Lower lobe of right lung (tissue), 2 donors: Measurements from ENCODE around the gene MAFG. TPM values are rescaled to one million over a fixed set of nuclear protein-coding genes. Genes with fewer than 3 reads are reported as not detected.

Experiments used
- ATAC-seq, 2 donors: fragments of 200-7000 bp; cut with Tn5 transposase; one replicate each; pipeline ENCODE4 v1.9.1; 2020 to 2022; ENCODE audit warnings: mild to moderate bottlenecking in 2 of 2, moderate library complexity in 2 of 2
- DNase-seq: peaks from one replicate; pipeline ENCODE4 v3.0.0-alpha.2; 2020
- H3K27ac ChIP-seq: fragments of 200-600 bp; one replicate; pipeline ENCODE4 v1.8.0; 2022
- H3K27me3 ChIP-seq: fragments of 200-600 bp; one replicate; pipeline ENCODE4 v1.8.0; 2022; ENCODE audit warnings: low read depth
- H3K36me3 ChIP-seq: fragments of 200-600 bp; one replicate; pipeline ENCODE4 v1.8.0; 2022; ENCODE audit warnings: mild to moderate bottlenecking
- H3K4me1 ChIP-seq: fragments of 200-600 bp; one replicate; pipeline ENCODE4 v1.8.0; 2022
- H3K4me3 ChIP-seq: fragments of 200-600 bp; one replicate; pipeline ENCODE4 v1.8.0; 2022; ENCODE audit warnings: mild to moderate bottlenecking
- H3K9me3 ChIP-seq: fragments of 200-600 bp; one replicate; pipeline ENCODE4 v1.8.0; 2022
- intact Hi-C: fragments of 100-400 bp; cut with DNase I; formaldehyde crosslinking; loops from one replicate; pipeline ENCODE4 v1.11.0; 2022
- total RNA-seq: library from RNA; stranded (reverse); fragmentation: NEBNext Ultra II Directional; extraction: Animal tissue kit (Norgen Biotek cat#: 25700); gene quantifications from one replicate; pipeline ENCODE4 v1.2.1, GENCODE V29; 2021
- TF ChIP-seq, protein P1 (sequence below): fragments of 200-600 bp; IDR thresholded peaks from one replicate; pipeline ENCODE4 v1.8.0; 2022; ENCODE audit warnings: antibody characterized with exemption, mild to moderate bottlenecking
- donor health status: DM: no; HTN: yes; CAD: no; lungs with severe emphysema.

MAFG gene
- total RNA-seq, 1 donor from 2014 or later = 30.7 TPM

DNA sequence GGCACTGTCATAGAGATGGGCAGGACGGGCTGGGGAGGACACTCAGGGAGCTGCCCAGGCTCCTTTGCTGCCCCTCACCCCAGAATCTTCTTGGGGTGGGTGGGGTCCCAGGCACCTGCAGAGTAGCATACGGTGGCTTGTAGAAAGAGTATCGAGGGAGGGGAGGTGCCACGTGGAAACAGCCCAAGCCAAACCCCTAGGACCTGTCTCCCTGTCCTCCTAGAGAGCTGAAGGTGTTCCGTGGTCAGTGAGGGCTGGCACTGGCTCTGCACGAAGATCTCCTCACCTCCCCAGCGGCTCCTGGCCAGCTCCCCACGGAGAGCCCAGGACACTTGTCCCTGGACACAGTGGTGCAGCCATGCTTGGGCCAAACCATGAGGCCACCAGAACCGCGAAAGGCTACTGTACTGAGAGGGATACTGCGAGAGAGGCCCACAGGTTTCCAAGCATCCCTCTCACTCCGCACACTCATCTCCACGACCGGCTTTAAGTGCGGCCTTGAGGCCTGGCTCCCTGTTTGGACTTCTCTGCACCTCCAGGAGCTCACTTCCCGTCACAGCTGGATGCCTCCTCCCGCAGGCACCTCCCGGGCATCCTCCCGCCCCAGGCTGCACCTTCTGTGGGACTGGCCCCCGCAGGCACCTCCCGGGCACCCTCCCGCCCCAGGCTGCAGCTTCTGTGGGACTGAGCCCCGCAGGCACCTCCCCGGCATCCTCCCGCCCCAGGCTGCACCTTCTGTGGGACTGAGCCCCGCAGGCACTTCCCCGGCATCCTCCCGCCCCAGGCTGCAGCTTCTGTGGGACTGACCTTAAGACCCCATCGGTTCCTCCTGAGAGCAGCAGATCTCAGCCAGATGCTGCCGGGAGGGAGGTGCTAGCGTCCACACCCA is 2.0 kb upstream of the MAFG start:
- H3K36me3 ChIP-seq = no peaks in the 10 kb centered on the region
- TF ChIP-seq, protein P1, sequence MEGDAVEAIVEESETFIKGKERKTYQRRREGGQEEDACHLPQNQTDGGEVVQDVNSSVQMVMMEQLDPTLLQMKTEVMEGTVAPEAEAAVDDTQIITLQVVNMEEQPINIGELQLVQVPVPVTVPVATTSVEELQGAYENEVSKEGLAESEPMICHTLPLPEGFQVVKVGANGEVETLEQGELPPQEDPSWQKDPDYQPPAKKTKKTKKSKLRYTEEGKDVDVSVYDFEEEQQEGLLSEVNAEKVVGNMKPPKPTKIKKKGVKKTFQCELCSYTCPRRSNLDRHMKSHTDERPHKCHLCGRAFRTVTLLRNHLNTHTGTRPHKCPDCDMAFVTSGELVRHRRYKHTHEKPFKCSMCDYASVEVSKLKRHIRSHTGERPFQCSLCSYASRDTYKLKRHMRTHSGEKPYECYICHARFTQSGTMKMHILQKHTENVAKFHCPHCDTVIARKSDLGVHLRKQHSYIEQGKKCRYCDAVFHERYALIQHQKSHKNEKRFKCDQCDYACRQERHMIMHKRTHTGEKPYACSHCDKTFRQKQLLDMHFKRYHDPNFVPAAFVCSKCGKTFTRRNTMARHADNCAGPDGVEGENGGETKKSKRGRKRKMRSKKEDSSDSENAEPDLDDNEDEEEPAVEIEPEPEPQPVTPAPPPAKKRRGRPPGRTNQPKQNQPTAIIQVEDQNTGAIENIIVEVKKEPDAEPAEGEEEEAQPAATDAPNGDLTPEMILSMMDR = no peak
- H3K4me3 ChIP-seq = no peak overlapping the region
- no peak for ATAC-seq
- peaks cover 29% of the 10 kb centered on the region for H3K4me1 ChIP-seq
- no peaks in the 10 kb centered on the region for H3K9me3 ChIP-seq
- intact Hi-C loops = no loop called here
- H3K27me3 ChIP-seq = peaks cover 13% of the 10 kb centered on the region
- no peak overlapping the region for H3K27ac ChIP-seq
- DNase-seq = no peak

DNA sequence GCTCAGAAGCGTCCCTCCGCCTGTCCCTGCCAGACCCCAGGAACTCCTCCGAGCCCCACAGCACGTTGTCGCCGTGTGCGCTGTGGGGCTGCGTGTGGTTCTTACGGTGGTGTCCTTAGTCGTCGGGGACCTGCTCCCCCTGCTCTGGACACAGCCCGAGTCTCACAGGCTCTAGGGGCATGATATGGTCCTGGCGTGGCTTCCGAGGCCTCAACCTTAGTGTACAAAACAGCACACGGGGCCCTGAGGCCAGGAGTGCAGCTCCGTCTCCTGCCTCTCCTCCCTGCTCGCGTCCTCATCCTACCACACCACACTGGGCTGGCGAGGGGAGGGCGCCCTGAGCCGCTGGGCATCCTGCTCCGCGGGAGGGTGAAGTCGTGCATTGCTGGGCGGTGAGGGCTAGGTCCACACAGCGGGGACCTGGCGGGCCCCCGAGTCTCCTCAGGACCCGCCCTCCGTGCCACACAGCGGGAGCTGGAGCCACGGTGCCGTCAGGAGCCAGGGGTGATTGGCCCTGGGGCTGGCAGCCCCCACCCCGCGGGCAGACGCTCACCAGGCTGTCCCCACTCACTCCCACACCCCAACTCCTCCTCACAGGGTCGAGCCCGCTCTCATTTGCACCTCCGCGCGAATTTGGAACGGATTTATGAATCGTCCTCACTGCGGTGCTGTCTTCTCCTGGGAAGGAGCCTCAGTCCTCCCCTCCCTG is 1.2 kb upstream of the MAFG start:
- intact Hi-C loops = no loop called here
- Histone ChIP-seq H3K36me3 (no peaks in the 10 kb centered on the region), H3K27me3 (peaks cover 13% of the 10 kb centered on the region), H3K4me3 (peak overlapping the region; percentile 94), H3K27ac (peak overlapping the region; percentile 56), H3K4me1 (peaks cover 37% of the 10 kb centered on the region), H3K9me3 (no peaks in the 10 kb centered on the region)
- no peak for DNase-seq
- TF ChIP-seq, protein P1 = no peak
- peak in 1 of 2 donors; percentile 0 for ATAC-seq

DNA sequence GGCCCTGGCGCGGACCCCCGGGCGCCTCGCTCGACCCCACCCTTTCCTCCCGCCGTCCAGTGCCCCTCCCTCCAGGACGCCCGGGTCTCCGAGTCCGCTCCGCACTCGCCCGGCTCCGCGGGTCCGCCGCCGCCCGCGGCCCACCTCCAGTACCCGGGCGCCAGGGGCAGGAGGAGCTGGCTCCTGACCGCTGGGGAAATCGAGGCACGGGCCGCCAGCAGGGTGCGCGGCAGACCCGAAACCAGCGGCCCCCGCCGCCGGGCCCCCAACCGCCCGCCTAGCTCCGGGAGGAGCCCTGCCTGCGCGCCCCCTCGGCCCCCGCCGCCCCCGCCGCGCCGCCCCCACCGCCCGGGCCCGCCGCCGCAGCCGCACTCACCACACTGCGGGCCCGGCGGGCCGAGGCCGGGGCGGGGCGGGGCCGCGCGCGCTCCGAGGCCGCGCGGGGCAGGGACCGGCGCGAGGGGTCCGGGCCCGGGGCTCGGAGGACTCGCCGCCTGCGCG is 333 bp downstream of the MAFG start:
- ATAC-seq (no peak), DNase-seq (no peak)
- H3K4me3 ChIP-seq = peak overlapping the region; percentile 94
- TF ChIP-seq, protein P1 = no peak
- H3K9me3 ChIP-seq = no peaks in the 10 kb centered on the region
- H3K27ac ChIP-seq = peak overlapping the region; percentile 93
- peaks cover 8% of the 10 kb centered on the region for H3K36me3 ChIP-seq
- intact Hi-C loops = no loop called here
- H3K4me1 ChIP-seq = peaks cover 51% of the 10 kb centered on the region
- H3K27me3 ChIP-seq = peaks cover 13% of the 10 kb centered on the region

DNA sequence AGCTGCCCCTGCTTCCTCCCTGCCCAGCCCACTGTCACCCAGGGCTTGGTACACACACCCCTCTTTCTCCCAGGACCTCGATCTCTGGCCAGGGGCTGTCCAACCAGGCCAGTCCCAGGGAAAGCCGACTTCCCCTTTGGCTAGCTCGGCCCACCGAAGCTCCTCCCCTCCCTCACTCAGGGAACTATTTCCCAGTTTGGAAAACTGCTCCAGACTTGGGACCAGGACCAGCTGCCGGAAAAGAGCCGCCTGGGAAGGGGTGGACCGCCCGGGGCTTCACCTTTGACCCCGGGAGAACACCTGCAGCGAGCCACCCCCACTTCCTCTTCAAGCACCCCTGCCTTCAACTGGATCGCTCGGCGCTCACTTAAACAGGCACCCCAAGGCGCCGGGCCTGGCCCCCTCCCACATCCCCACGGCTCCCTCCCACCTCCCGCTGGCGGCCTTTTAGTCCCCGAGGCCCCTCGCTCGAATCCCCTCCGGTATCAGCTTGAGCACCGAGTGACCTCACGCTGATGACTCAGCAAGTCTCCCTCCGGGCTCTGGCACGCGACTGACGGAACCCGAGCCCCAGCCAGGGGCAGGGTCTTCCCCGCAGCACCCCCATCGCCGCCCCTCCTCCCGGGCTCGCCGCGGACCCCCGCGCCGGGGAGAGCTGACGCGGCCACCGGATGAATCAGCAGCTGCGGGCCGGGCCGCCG is 934 bp downstream of the MAFG start:
- H3K36me3 ChIP-seq = peaks cover 14% of the 10 kb centered on the region
- H3K4me1 ChIP-seq = peaks cover 57% of the 10 kb centered on the region
- no peaks in the 10 kb centered on the region for H3K9me3 ChIP-seq
- intact Hi-C loops = no loop called here
- peak; percentile 85 for DNase-seq
- peaks cover 13% of the 10 kb centered on the region for H3K27me3 ChIP-seq
- TF ChIP-seq, protein P1 = no peak
- peak overlapping the region; percentile 93 for H3K27ac ChIP-seq
- H3K4me3 ChIP-seq = peak overlapping the region; percentile 94
- peak; percentile 65 to 66 for ATAC-seq

DNA sequence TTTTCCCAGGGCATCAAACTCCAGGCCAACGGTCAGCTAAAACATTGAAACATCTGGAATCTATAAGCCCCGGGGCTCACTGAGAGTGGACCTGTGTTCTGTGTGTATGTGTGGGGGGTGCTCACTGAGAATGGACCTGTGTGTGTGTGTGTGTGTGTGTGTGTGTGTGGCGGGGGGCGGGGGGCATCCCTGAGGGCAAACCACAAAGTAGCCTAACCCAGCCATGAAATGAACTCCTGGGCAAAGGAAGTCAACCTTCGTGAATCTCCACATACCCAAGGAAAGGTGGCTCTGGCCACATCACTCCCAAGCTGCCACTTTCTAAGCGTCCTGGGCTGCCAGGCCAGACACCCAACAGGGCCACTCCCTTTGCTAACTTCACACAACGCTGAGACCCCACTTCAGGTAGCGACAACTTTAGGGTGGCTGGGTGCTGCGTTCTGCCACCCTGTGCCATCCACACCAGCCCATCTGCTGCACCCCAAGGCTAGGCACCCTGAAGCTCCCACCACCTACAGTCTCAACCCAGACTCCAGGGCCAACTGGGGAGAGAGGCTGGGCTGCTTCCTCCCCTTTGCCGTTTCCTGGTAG is 1.6 kb downstream of the MAFG start:
- Histone ChIP-seq H3K27ac (peak overlapping the region; percentile 93), H3K9me3 (no peaks in the 10 kb centered on the region), H3K4me1 (peaks cover 58% of the 10 kb centered on the region), H3K36me3 (peaks cover 20% of the 10 kb centered on the region), H3K4me3 (peak overlapping the region; percentile 94), H3K27me3 (peaks cover 13% of the 10 kb centered on the region)
- DNase-seq (no peak), ATAC-seq (no peak)
- intact Hi-C loops = no loop called here
- TF ChIP-seq, protein P1 = no peak
